Left lobe of liver (tissue), 2 donors: ENCODE measurements around the gene PHACTR1. TPM values are rescaled to one million over a fixed set of nuclear protein-coding genes. Genes with fewer than 3 reads are reported as not detected.
"Not testable (repeated sequence)": the region's sequence is repeated elsewhere in the genome, so short reads cannot be mapped to it uniquely, and the experiment has no call there.

Experiments used
- ATAC-seq: fragments of 200-7000 bp; cut with Tn5 transposase; one replicate; pipeline ENCODE4 v1.9.1; 2020; ENCODE audit warnings: mild to moderate bottlenecking, moderate library complexity
- DNase-seq: peaks from one replicate; pipeline ENCODE4 v3.0.0-alpha.2; 2020; ENCODE audit warnings: low spot score
- total RNA-seq: library from RNA; stranded (reverse); gene quantifications from one replicate; pipeline ENCODE4 v1.2.1, GENCODE V29; 2021
- donor health status: DM: no; HTN: no; CAD: no; lungs with moderate emphysema.
- donor health status: DM: no; HTN: yes; CAD: no.

Gene PHACTR1
- total RNA-seq, 1 donor from 2014 or later, result 0.68 TPM

DNA sequence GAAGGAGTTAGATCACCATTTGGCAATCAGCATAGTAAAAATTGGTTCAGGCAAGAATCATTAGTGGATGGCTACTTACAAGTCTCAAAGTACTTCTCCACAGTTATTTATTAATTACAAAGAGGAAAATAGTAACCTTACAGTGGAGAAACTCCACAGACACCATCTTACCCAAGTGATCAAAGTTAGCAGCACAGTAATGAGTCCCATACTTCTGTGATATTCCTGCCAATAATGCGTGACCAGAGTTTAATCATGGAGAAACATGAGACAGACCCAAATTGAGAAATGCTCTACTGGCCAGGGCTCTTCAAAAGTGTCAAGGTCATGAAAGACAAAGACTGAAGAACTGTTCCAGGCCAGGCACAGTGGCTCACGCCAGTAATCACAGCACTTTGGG lies 602.3 kb downstream of the PHACTR1 start:
- DNase-seq (no peak), ATAC-seq (no peak)

DNA sequence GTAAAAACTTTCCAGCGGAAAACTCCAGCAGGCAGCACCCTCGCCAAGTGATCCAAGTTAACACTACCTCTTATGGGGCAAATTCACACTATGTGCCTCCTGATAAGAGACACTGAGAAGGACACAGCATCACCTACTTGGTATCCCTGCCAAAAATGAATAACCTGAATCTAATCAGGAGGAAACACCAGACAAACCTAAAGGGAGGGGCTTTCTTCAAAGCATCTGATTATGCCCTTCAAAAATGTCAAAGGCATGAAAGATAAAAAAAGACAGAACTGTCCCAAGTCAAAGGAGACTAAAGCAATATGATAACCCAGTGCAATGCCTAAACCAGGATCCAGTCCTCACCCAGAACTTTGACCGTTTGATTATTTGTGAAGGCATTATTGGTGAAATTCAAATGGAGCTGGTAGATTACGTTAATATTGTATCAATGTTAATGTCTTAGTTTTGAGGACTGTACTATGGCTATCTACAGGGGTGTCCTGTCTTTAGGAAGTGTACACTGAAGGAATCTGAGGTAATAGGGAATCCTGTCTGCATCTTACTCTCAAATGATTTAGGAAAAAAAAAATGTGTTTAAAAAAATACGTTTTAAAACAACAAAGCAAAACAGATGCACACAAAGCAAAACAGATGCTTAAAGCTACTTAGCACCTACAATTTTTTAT lies 603.5 kb downstream of the PHACTR1 start:
- no peak for ATAC-seq

DNA sequence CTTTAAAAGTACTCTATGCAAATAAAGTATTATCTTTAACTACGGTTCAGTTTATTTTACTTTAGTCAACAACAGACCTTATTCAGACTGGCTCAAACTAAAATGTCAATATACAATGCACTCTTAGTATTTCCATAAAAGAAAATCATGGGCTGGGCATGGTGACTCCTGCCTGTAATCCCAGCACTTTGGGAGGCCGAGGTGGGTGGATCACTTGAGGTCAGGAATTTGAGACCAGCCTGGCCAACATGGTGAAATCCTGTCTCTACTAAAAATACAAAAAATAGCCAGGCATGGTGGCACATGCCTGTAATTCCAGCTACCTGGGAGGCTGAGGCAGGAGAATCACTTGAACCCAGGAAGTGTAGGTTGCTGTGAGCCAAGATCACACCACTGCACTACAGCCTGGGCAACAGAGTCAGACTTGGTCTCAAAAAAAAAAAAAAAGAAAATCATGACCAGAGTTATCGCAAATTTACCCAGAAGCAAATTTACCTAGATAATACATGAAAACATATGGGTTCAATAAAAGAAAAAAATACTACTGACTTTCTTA lies 609.5 kb downstream of the PHACTR1 start:
- not testable (repeated sequence) for DNase-seq, ATAC-seq

More for the DNA sequence above, 603.5 kb downstream of the PHACTR1 start:
- no peak for DNase-seq

DNA sequence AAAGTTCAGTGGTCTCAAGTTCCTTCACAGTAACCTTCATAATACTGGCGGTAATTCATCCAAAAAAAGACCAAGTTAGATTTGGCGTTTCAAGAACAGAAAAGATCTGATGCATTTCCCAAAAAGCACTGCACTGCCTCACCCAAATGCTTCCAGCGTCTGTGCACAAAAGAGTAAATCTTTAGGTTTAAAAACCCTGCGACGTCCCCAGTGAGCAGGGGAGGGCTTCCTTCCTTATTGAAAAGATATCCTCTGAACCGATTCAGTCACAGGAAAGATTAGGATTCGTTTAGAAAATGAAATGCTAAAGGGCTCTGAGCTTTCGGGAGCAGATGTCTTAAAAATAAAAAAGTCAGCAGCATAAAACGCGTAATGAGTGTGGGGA lies 611.1 kb downstream of the PHACTR1 start:
- ATAC-seq (peak; percentile 2), DNase-seq (no peak)

DNA sequence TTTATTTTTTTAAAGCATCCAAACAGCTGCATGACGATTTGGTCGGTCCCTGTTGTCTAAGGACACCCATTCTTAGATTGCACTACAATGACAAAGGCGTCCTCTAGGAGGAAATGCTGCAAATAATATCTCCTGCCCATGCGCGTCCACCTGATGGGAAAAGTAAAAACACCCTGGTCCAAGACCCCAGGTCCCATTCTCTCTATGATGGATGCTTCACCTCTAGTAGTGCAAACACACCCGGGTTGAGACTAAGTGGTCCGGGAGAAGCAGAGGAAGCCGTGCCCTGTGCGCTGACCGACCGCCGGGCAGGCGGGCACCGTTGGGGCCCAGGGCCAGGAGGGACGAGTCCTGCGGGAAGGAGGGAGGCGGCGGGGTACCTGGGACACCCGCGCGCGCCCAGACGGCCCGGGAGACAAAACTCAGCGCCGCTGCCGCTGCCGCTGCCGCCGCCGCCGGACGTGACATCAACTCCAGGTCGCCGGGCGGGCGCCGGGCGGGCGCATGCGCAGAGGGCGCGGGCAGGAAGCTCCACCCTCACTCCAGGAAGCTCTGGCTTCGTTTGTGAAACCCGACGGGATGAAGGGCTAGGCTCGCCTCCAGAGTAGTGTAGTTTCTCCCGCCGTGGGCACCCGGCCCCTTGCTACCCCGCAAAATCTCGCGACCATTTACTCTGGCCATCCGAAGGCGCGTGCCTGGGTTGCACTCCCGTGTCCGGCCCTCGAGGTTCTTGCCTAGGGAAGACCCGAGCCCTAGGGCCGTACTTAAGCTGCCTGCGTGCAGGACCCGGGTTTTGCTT lies 611.7 kb downstream of the PHACTR1 start, which contains the start of gene TBC1D7:
Gene TBC1D7, minus strand, starts transcription at position 462 of the 799 bp plus-strand sequence. CDS start 1,639 bp downstream, outside the sequence.
- peak; percentile 97 for ATAC-seq
- peak; percentile 94 for DNase-seq

DNA sequence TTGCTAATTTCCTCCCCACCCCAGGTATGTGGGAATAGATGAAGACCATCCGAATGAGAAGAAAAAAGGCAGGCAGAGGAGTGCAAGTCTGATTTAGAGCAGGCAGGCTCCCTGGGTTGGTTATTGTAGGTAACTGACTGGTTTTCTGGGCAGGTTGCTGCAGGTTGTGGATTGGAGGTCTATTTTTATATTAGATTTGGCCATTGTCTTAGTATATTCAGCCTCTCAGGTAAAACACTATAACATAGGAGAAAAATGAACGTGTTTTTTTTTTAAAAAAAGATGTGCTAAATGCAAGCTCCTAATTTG lies 612.3 kb downstream of the PHACTR1 start:
- no peak for ATAC-seq
- DNase-seq, result no peak

DNA sequence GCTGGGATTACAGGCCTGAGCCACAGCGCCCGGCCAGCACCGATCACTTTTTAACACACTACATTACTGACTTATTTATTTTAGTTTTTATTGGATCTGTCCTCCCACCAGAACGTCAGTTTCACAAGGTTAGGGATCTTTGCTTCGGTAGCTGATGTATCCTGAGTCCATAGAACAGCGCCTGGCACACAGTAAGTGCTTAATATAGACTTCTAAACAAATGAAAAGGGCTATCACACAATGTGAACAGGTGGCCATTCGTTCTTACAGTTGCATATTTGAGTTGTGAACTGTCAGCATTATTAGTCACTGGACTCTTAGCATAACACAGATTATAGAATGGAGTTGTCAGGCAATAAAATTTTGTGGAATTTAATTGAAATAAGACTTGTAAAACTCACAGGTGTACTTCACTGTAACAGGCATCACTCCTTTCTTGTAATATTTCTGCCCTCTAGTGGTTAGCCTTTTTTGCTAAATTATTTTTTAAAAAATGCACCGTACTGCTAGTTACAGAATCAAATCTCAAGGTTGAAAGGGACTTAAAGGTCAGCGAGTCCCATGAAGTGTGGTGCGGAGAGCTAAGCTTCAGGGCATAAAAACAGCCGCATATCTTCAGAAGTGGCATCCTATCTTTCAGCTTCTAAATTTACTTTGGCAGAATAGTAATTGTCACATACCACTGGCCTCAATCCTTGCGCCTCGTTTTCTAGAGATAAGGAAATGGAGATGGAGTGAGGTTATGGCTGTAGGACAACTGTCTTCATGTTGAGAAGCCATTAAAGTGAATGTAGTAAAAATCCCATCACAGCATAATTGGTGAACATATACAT lies 615.2 kb downstream of the PHACTR1 start:
- ATAC-seq, result peak; percentile 20

DNA sequence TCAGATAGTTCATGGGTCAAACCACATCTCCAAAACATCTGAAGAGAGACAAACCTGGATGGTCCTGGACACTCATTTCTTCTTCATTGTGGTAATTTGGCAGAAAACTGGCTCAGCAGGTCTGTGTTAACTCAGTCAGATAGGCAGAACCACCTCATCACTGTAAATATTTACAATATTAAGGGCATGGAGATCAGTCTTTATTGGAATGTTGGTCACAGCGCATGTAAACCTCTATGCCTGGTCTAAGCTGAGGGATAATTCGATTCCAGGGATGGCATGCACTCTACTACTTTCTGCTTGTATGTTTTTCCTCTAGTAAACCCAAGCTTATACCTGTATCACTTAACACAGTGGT lies 615.8 kb downstream of the PHACTR1 start:
- ATAC-seq (no peak), DNase-seq (no peak)

More for the DNA sequence above, 615.2 kb downstream of the PHACTR1 start:
- DNase-seq, result no peak

DNA sequence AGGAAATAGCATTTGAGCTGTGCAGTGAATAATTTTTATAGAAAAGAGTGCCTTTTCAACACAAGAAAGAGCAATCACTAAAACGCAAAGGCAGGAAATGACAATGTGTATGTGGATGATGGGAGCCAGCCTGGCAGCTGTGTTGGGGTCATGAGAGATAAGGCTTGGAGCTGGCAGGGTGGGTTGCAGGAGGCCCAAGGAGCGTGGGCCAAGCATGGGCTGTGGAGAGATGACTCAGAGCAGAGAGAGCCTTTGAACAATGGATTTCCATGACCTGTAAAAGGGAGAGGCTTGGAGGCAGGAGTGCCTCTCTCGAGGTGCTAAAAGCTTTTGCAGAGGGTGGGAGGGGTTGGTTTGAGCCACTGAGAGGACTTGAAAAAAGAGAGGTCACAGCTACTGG lies 618.4 kb downstream of the PHACTR1 start:
- no peak for DNase-seq
- no peak for ATAC-seq

DNA sequence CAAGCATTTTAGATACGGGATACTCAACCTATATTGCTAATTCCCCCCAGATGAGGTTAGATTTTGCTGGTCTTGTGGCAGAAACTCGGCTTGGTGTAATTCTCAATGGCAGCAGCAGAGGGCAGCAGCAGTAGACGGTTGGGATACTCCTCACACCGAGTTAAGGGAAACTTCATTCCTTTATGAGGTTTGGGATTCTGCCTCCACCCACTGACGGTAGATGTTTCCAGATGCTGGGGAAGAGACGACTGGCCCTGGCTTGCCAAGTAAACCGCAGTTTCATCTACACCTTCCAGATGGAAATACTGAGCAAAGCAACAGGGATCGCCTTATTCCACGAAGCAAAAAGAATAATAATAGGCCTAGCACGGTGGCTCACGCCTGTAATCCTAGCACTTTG lies 620.0 kb downstream of the PHACTR1 start:
- DNase-seq (peak; percentile 80), ATAC-seq (peak; percentile 98)

DNA sequence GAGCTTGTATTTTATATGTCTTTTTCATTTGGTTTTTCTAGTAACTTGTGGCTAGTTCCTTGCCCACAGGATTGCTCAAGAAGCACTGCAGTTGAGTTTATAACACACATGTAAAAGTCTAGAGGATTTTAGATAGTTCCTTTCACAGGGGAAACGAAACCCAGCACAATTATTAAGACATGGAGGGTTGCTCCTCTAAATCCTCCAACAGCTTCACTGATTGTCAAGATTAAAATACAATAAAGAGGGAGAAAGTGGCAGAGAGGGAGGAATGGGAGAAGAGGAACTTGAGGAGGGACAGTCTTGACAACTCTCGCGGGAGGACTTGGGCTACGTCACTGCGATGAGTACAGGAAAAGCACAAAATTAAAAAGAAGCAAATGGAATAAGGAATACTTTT lies 621.5 kb downstream of the PHACTR1 start:
- DNase-seq (no peak), ATAC-seq (no peak)
